Left ventricle myocardium inferior (tissue), 1 donor: ENCODE measurements around the gene MINK1. TPM values are rescaled to one million over a fixed set of nuclear protein-coding genes. Genes with fewer than 3 reads are reported as not detected.
A peak's percentile ranks its signal among the peaks of the same experiment; 100 is the strongest.

Experiments used
- DNase-seq: peaks from one replicate; pipeline ENCODE4 v3.0.0-alpha.2; 2020
- H3K27ac ChIP-seq: fragments of 200-600 bp; replicated peaks from 2 replicates; pipeline ENCODE4 v1.8.0; 2021
- H3K27me3 ChIP-seq: fragments of 200-600 bp; 2 replicates; pipeline ENCODE4 v1.8.0; 2021; ENCODE audit warnings: low read depth
- H3K36me3 ChIP-seq: fragments of 200-600 bp; 2 replicates; pipeline ENCODE4 v1.8.0; 2021
- H3K4me1 ChIP-seq: fragments of 200-600 bp; 2 replicates; pipeline ENCODE4 v1.8.0; 2021
- H3K4me3 ChIP-seq: fragments of 200-600 bp; 2 replicates; pipeline ENCODE4 v1.8.0; 2021; ENCODE audit warnings: mild to moderate bottlenecking, moderate library complexity
- H3K9me3 ChIP-seq: fragments of 200-600 bp; replicated peaks from 2 replicates; pipeline ENCODE4 v1.8.0; 2021
- CTCF ChIP-seq: fragments of 200-600 bp; IDR thresholded peaks from 2 replicates; pipeline ENCODE4 v1.8.0; 2021; ENCODE audit warnings: antibody characterized with exemption, mild to moderate bottlenecking, borderline replicate concordance
- intact Hi-C: fragments of 100-400 bp; cut with micrococcal nuclease; formaldehyde crosslinking; loops from one replicate; pipeline ENCODE4 v1.11.0; 2022
- total RNA-seq: library from RNA; stranded (reverse); fragmentation: NEBNext Ultra II Directional; extraction: Animal tissue kit (Norgen Biotek cat#: 25700); gene quantifications from one replicate; pipeline ENCODE4 v1.2.1, GENCODE V29; 2021
- donor health status: DM: no; HTN: yes; CAD: no; lungs with severe emphysema.

MINK1 gene
- total RNA-seq, 1 donor from 2014 or later, result 50.9 TPM

GRCh38 chr17:4899341-4900230 lies 66.4 kb downstream of the MINK1 start, which contains the start of gene C17orf107:
TSS of gene C17orf107 (plus strand) at chr17:4899536. CDS start at chr17:4899763, 227 bp downstream.
- H3K9me3 ChIP-seq, result no peaks in the 10 kb centered on the region
- peaks cover 44% of the 10 kb centered on the region for H3K4me1 ChIP-seq
- H3K4me3 ChIP-seq, result peak within 1 kb of the TSS; percentile 67
- H3K27me3 ChIP-seq, result peaks cover 39% of the 10 kb centered on the region
- peaks cover 24% of the 10 kb centered on the region for H3K36me3 ChIP-seq
- H3K27ac ChIP-seq, result peak within 1 kb of the TSS; percentile 27
- DNase-seq, result peak; percentile 82
- intact Hi-C loops, result no loop called here
- TF ChIP-seq CTCF, result no peak

- H3K4me1 ChIP-seq, result peaks cover 44% of the 10 kb centered on the region
- DNase-seq, result no peak
- intact Hi-C loops, result no loop called here
- H3K27me3 ChIP-seq, result peaks cover 39% of the 10 kb centered on the region
- TF ChIP-seq CTCF, result no peak
- H3K9me3 ChIP-seq, result no peaks in the 10 kb centered on the region
- no peak overlapping the region for H3K27ac ChIP-seq
- H3K36me3 ChIP-seq, result peaks cover 15% of the 10 kb centered on the region
- peak overlapping the region; percentile 67 for H3K4me3 ChIP-seq
These were observed 67.3 kb downstream of the MINK1 start for GRCh38 chr17:4900231-4901107.

- H3K4me1 ChIP-seq, result peaks cover 44% of the 10 kb centered on the region
- H3K4me3 ChIP-seq, result peak overlapping the region; percentile 67
- H3K27ac ChIP-seq, result peak overlapping the region; percentile 68
- no peak for DNase-seq
- H3K9me3 ChIP-seq, result no peaks in the 10 kb centered on the region
- intact Hi-C loops, result no loop called here
- peaks cover 39% of the 10 kb centered on the region for H3K27me3 ChIP-seq
- peaks cover 8% of the 10 kb centered on the region for H3K36me3 ChIP-seq
- TF ChIP-seq CTCF, result no peak
These were observed 68.0 kb downstream of the MINK1 start for GRCh38 chr17:4901108-4901647.

- intact Hi-C loops, result no loop called here
- Histone ChIP-seq H3K36me3 (peaks cover 2% of the 10 kb centered on the region), H3K4me3 (peak overlapping the region; percentile 67), H3K27me3 (peaks cover 39% of the 10 kb centered on the region), H3K9me3 (no peaks in the 10 kb centered on the region), H3K4me1 (peaks cover 44% of the 10 kb centered on the region), H3K27ac (peak overlapping the region; percentile 68)
- no peak for TF ChIP-seq CTCF
- DNase-seq, result peak; percentile 61
These were observed 68.7 kb downstream of the MINK1 start for GRCh38 chr17:4901648-4902344.

GRCh38 chr17:4902540-4902939 lies 69.4 kb downstream of the MINK1 start:
- H3K27ac ChIP-seq, result peak overlapping the region; percentile 68
- H3K4me1 ChIP-seq, result peaks cover 44% of the 10 kb centered on the region
- no peaks in the 10 kb centered on the region for H3K36me3 ChIP-seq
- peaks cover 39% of the 10 kb centered on the region for H3K27me3 ChIP-seq
- no peak for DNase-seq
- H3K4me3 ChIP-seq, result no peak overlapping the region
- no peak for TF ChIP-seq CTCF
- no peaks in the 10 kb centered on the region for H3K9me3 ChIP-seq
- intact Hi-C loops, result no loop called here
